Naive thymus-derived CD4-positive, alpha-beta T cell (primary cell): Measurements from ENCODE around the gene CACNA1A. TPM values are rescaled to one million over a fixed set of nuclear protein-coding genes. Genes with fewer than 3 reads are reported as not detected.
"Not testable (repeated sequence)": the region's sequence is repeated elsewhere in the genome, so short reads cannot be mapped to it uniquely, and the experiment has no call there.

ENCODE experiments used
- ATAC-seq: fragments of 150-1000 bp; cut with Tn5 transposase; 2 replicates; pipeline ENCODE4 v1.10.0; 2021; ENCODE audit warnings: mild to moderate bottlenecking, moderate library complexity
- CTCF ChIA-PET: fragments of 350-600 bp; sonication (Branson Sonifier 250); formaldehyde crosslinking; loops from one replicate; lab custom pipeline; 2021; ENCODE audit warnings: antibody characterized with exemption; lab: Charles Lee
- POLR2A ChIA-PET: fragments of 350-600 bp; sonication (Branson Sonifier 250); formaldehyde crosslinking; loops from one replicate; lab custom pipeline; 2021; ENCODE audit warnings: antibody characterized with exemption, inconsistent platforms; lab: Charles Lee
- DNase-seq, 9 donors: peaks; one replicate each; pipeline versions ENCODE4 v3.0.0 to v3.0.0-alpha.2; 2020 to 2022; ENCODE audit warnings: mixed read lengths in 1 of 9
- H3K27ac ChIP-seq: one replicate; pipeline ENCODE4 v1.7.0; 2013; ENCODE audit warnings: mild to moderate bottlenecking, low read depth, low read length, moderate library complexity
- H3K27me3 ChIP-seq, 2 donors: one replicate each; pipeline ENCODE4 v1.7.0; 2013; ENCODE audit warnings: low read length in 2 of 2, mild to moderate bottlenecking in 2 of 2, moderate library complexity in 2 of 2; ENCODE audit not compliant: control insufficient read depth in 2 of 2, insufficient read depth in 2 of 2
- H3K36me3 ChIP-seq, 3 experiments: 1 replicate in 2 of 3; 2 replicates in 1 of 3; pipeline ENCODE4 v1.7.0; 2013; ENCODE audit warnings: low read length in 3 of 3, mild to moderate bottlenecking in 3 of 3, moderate library complexity in 1 of 3; ENCODE audit not compliant: insufficient read depth in 3 of 3, control insufficient read depth in 2 of 3
- H3K4me1 ChIP-seq, 2 donors: one replicate each; pipeline ENCODE4 v1.7.0; 2013; ENCODE audit warnings: low read length in 2 of 2, mild to moderate bottlenecking in 2 of 2, moderate library complexity in 1 of 2; ENCODE audit not compliant: control insufficient read depth in 2 of 2, insufficient read depth in 2 of 2
- H3K4me3 ChIP-seq: 2 replicates; pipeline ENCODE4 v1.7.0; 2013; ENCODE audit warnings: mild to moderate bottlenecking, low read length
- H3K9me3 ChIP-seq, 3 experiments: 1 replicate in 2 of 3; 2 replicates in 1 of 3; pipeline ENCODE4 v1.7.0; 2013; ENCODE audit warnings: low read length in 3 of 3; ENCODE audit not compliant: control insufficient read depth in 2 of 3
- H3K27ac Mint-ChIP-seq, 9 donors: one replicate each; pipeline ENCODE4 v1.8.0; 2020 to 2022; ENCODE audit warnings: mixed read lengths in 9 of 9, mild to moderate bottlenecking in 8 of 9, moderate library complexity in 5 of 9, inconsistent platforms in 2 of 9
- H3K27me3 Mint-ChIP-seq, 5 donors: one replicate each; pipeline ENCODE4 v1.8.0; 2021 to 2022; ENCODE audit warnings: mixed read lengths in 5 of 5, mild to moderate bottlenecking in 1 of 5
- H3K36me3 Mint-ChIP-seq, 5 donors: one replicate each; pipeline ENCODE4 v1.8.0; 2020 to 2022; ENCODE audit warnings: mixed read lengths in 5 of 5, mild to moderate bottlenecking in 3 of 5, inconsistent platforms in 1 of 5
- H3K4me1 Mint-ChIP-seq, 7 donors: one replicate each; pipeline ENCODE4 v1.8.0; 2020 to 2022; ENCODE audit warnings: mixed read lengths in 7 of 7, mild to moderate bottlenecking in 3 of 7, inconsistent platforms in 1 of 7
- H3K4me3 Mint-ChIP-seq, 10 donors: one replicate each; pipeline ENCODE4 v1.8.0; 2020 to 2022; ENCODE audit warnings: mild to moderate bottlenecking in 10 of 10, mixed read lengths in 10 of 10, moderate library complexity in 6 of 10, inconsistent platforms in 2 of 10
- H3K9me3 Mint-ChIP-seq, 11 donors: one replicate each; pipeline ENCODE4 v1.8.0; 2020 to 2022; ENCODE audit warnings: mixed read lengths in 11 of 11, mild to moderate bottlenecking in 4 of 11, inconsistent platforms in 1 of 11, moderate library complexity in 1 of 11
- intact Hi-C, 2 donors: fragments of 100-400 bp; cut with micrococcal nuclease; formaldehyde crosslinking; loops; one replicate each; pipeline ENCODE4 v1.15.1; 2023
- polyA plus RNA-seq, 2 donors: library from polyadenylated mRNA; unstranded; fragments of 300-500 nt; fragmentation: Illumina TruSeq; gene quantifications; one replicate each; pipeline ENCODE4 v1.2.3, GENCODE V29; 2021
- total RNA-seq, 6 experiments: library from RNA in 5 of 6; stranded (reverse) in 5 of 6; gene quantifications; 1 replicate in 5 of 6; 2 replicates in 1 of 6; pipeline ENCODE4 v1.2.3 and lab custom pipeline; 2021 to 2026

CACNA1A gene
- total and polyA plus RNA-seq, 7 experiments from 2014 or later: 0.05 to 1.1 (median 0.41) TPM

GRCh38 chr19:13427273-13428051 is 78.8 kb downstream of the CACNA1A start:
- H3K27ac Mint-ChIP-seq: no peak overlapping the region
- Histone ChIP-seq H3K4me1 (no peaks in the 10 kb centered on the region), H3K27ac (no peak overlapping the region), H3K9me3 (peaks cover 0 to 33% (median 0%) of the 10 kb centered on the region in 3 experiments), H3K4me3 (no peak overlapping the region), H3K36me3 (no peaks in the 10 kb centered on the region), H3K27me3 (peaks cover 0 to 4% of the 10 kb centered on the region in 2 donors)
- no peak overlapping the region for H3K4me3 Mint-ChIP-seq
- intact Hi-C loops: no loop called here
- no peak for DNase-seq
- ATAC-seq: no peak
- H3K4me1 Mint-ChIP-seq: no peaks in the 10 kb centered on the region
- ChIA-PET POLR2A (no interaction called here), CTCF (interaction anchor here (0.9 kb wide), 1 partner anchor 149 kb away, joined by 3 read pairs; no protein-coding TSS in a partner anchor)
- peaks cover 5 to 40% (median 26%) of the 10 kb centered on the region in 11 donors for H3K9me3 Mint-ChIP-seq
- H3K27me3 Mint-ChIP-seq: peaks cover 0 to 34% (median 26%) of the 10 kb centered on the region in 5 donors
- peaks cover 0 to 11% (median 0%) of the 10 kb centered on the region in 5 donors for H3K36me3 Mint-ChIP-seq

DNA sequence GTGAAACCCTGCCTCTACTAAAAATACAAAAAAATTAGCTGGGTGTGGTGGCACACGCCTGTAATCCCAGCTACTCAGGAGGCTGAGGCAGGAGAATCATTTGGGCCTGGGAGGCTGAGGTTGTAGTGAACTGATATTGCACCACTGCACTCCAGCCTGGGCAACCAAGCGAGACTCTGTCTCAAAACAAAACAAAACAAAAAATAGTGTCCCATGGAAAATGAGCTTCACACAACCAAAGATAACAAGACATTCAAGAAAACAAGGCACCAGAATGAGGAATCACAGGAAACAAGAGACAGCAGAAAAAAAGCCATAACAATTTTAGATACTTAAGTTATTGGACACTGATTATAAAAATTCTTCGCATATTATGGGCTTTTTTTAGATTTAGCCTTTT is 80.4 kb downstream of the CACNA1A start:
- H3K36me3 ChIP-seq, H3K4me1 Mint-ChIP-seq, ATAC-seq, H3K27ac ChIP-seq, H3K27me3 ChIP-seq, H3K4me1 ChIP-seq, intact Hi-C loops, H3K4me3 ChIP-seq, CTCF ChIA-PET, H3K4me3 Mint-ChIP-seq, DNase-seq, H3K27ac Mint-ChIP-seq, POLR2A ChIA-PET: not testable (repeated sequence)
- H3K9me3 Mint-ChIP-seq: peaks cover 5 to 56% (median 33%) of the 10 kb centered on the region in 11 donors
- H3K27me3 Mint-ChIP-seq: peaks cover 0 to 28% (median 19%) of the 10 kb centered on the region in 5 donors
- H3K9me3 ChIP-seq: peaks cover 0 to 41% (median 3%) of the 10 kb centered on the region in 3 experiments
- H3K36me3 Mint-ChIP-seq: peaks cover 0 to 11% (median 0%) of the 10 kb centered on the region in 5 donors

DNA sequence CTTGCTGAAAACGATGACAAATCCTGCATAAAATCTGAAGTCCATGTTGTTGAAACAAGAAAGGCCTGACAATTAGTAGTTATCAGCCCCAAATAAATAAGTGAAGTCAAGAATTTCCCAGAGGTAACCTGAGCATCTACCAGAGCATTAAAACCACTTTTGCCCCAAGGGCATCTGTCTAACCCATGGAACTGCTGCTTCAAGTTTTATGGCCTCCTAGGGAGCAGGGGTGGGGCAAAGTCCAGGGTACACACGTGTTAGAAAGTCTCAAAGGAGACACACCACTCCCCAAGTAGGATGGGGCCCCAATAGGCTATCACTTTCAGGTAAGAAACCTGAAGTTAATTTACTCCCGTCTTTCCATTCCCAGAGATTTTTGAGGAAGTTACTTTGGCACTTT is 81.1 kb downstream of the CACNA1A start:
- H3K27ac Mint-ChIP-seq: peak overlapping the region in 1 of 9 donors; percentile 44
- POLR2A ChIA-PET: no interaction called here
- CTCF ChIA-PET: no interaction called here
- H3K27me3 Mint-ChIP-seq: peaks cover 0 to 27% (median 14%) of the 10 kb centered on the region in 5 donors
- peaks cover 0 to 11% (median 0%) of the 10 kb centered on the region in 5 donors for H3K36me3 Mint-ChIP-seq
- no peaks in the 10 kb centered on the region for H3K27me3 ChIP-seq
- DNase-seq (no peak), ATAC-seq (no peak)
- H3K9me3 Mint-ChIP-seq: peaks cover 5 to 63% (median 37%) of the 10 kb centered on the region in 11 donors
- H3K36me3 ChIP-seq: no peaks in the 10 kb centered on the region
- H3K4me1 ChIP-seq: no peaks in the 10 kb centered on the region
- H3K27ac ChIP-seq: no peak overlapping the region
- intact Hi-C loops: no loop called here
- no peak overlapping the region for H3K4me3 Mint-ChIP-seq
- H3K9me3 ChIP-seq: peaks cover 0 to 41% (median 3%) of the 10 kb centered on the region in 3 experiments
- no peak overlapping the region for H3K4me3 ChIP-seq
- no peaks in the 10 kb centered on the region for H3K4me1 Mint-ChIP-seq

DNA sequence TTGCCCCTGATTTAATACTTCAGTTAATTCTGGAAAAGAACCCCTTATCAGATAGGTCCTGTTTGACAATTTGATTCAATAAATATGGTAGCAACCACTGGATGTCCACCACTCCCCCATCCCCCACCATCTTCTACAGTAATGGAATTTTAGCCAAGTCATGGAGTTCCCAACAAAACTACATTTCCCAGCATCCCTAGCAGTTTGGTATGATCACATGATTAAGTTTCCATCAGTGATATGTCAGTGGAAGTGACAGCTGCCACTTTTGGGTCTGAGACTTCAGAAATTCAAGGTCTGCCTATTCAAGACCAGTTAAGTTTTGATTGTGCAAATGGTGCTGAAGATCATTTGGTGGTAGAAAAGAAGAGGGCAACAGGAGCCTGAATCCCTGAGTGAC is 85.5 kb downstream of the CACNA1A start:
- H3K4me1 Mint-ChIP-seq: no peaks in the 10 kb centered on the region
- no peaks in the 10 kb centered on the region for H3K4me1 ChIP-seq
- H3K27me3 ChIP-seq: no peaks in the 10 kb centered on the region
- peaks cover 0 to 13% (median 0%) of the 10 kb centered on the region in 5 donors for H3K27me3 Mint-ChIP-seq
- no peak overlapping the region for H3K4me3 ChIP-seq
- H3K36me3 Mint-ChIP-seq: peaks cover 0 to 5% (median 0%) of the 10 kb centered on the region in 5 donors
- H3K9me3 Mint-ChIP-seq: peaks cover 0 to 52% (median 27%) of the 10 kb centered on the region in 11 donors
- DNase-seq (no peak), ATAC-seq (no peak)
- H3K36me3 ChIP-seq: no peaks in the 10 kb centered on the region
- ChIA-PET CTCF (no interaction called here), POLR2A (no interaction called here)
- H3K4me3 Mint-ChIP-seq: no peak overlapping the region
- no peak overlapping the region for H3K27ac ChIP-seq
- peaks cover 0 to 31% (median 3%) of the 10 kb centered on the region in 3 experiments for H3K9me3 ChIP-seq
- no peak overlapping the region for H3K27ac Mint-ChIP-seq
- intact Hi-C loops: no loop called here

DNA sequence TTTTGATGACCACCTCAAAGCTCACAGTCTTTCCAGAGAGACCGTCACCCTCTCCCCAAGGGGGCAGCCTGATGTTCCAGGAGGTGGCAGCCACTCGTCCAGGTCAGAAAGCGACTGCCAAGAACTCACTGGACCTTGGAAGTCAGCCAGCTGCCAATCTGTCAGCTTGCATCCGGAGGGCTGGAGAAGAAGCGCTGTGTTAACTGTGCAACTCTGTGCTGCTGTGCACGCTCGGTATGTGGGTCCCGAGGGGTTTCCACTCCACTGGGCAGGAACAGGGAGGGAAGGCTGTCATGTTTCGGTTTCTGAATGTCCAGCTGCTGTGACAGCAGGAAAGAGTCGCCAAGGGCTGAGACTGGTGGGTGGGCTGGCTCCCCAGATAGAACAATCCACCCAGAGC is 89.2 kb downstream of the CACNA1A start:
- Mint-ChIP-seq H3K27me3 (peaks cover 0 to 23% (median 16%) of the 10 kb centered on the region in 5 donors), H3K36me3 (peaks cover 0 to 4% (median 0%) of the 10 kb centered on the region in 5 donors), H3K4me1 (peaks cover 0 to under 1% (median 0%) of the 10 kb centered on the region in 7 donors), H3K9me3 (peaks cover 0 to 20% (median 9%) of the 10 kb centered on the region in 11 donors), H3K4me3 (no peak overlapping the region), H3K27ac (no peak overlapping the region)
- H3K4me3 ChIP-seq: no peak overlapping the region
- H3K9me3 ChIP-seq: peaks cover 0 to 6% (median 3%) of the 10 kb centered on the region in 3 experiments
- POLR2A ChIA-PET: no interaction called here
- ATAC-seq (no peak), DNase-seq (no peak)
- H3K36me3 ChIP-seq: no peaks in the 10 kb centered on the region
- no peaks in the 10 kb centered on the region for H3K27me3 ChIP-seq
- H3K4me1 ChIP-seq: no peaks in the 10 kb centered on the region
- intact Hi-C loops: no loop called here
- CTCF ChIA-PET: no interaction called here
- no peak overlapping the region for H3K27ac ChIP-seq

DNA sequence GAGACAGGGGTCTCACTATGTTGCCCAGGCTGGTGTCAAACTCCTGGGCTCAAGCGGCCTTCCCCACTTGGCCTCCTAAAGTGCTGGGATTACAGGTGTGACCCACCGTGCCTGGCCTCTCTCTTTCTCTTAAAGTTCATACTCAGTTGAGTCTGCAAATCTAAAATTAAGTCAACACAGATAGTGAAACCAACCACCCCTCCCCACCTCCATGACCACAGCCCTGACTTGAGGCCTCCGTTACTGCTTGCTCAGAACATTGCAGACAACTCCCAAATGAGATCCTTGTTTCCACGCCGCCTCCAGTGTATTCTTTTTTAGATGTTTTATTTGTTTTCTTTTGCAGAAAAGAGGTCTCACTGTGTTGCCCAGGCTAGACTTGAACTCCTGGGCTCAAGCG is 94.4 kb downstream of the CACNA1A start:
- H3K9me3 Mint-ChIP-seq: peaks cover 0 to 7% (median 0%) of the 10 kb centered on the region in 11 donors
- Histone ChIP-seq H3K4me3 (no peak overlapping the region), H3K36me3 (no peaks in the 10 kb centered on the region), H3K9me3 (no peaks in the 10 kb centered on the region), H3K27ac (no peak overlapping the region), H3K27me3 (no peaks in the 10 kb centered on the region), H3K4me1 (no peaks in the 10 kb centered on the region)
- H3K4me1 Mint-ChIP-seq: peaks cover 0 to 4% (median 0%) of the 10 kb centered on the region in 7 donors
- DNase-seq: no peak
- intact Hi-C loops: no loop called here
- H3K36me3 Mint-ChIP-seq: peaks cover 0 to 4% (median 0%) of the 10 kb centered on the region in 5 donors
- no peak overlapping the region for H3K27ac Mint-ChIP-seq
- ChIA-PET CTCF (no interaction called here), POLR2A (no interaction called here)
- peaks cover 0 to 51% (median 31%) of the 10 kb centered on the region in 5 donors for H3K27me3 Mint-ChIP-seq
- ATAC-seq: no peak
- no peak overlapping the region for H3K4me3 Mint-ChIP-seq
